SK-N-SH (cell line): Measurements from ENCODE around the gene CPS1. TPM values are rescaled to one million over a fixed set of nuclear protein-coding genes. Genes with fewer than 3 reads are reported as not detected.

Experiments used
- CTCF ChIA-PET: fragments of 300-600, 350-600 bp; formaldehyde crosslinking; extraction: SDS; loops from one replicate; lab custom pipeline; 2021; lab: Yijun Ruan, JAX
- POLR2A ChIA-PET: fragments of 350-600 bp; sonication (Branson Sonifier 250); formaldehyde crosslinking; extraction: SDS; loops from one replicate; lab custom pipeline; 2020; ENCODE audit warnings: antibody characterized with exemption, inconsistent platforms; lab: Yijun Ruan, JAX
- DNase-seq: peaks from one replicate; pipeline ENCODE4 v3.0.0; 2012
- H2AFZ ChIP-seq: fragments of 200-600 bp; sonication (generic); 2 replicates; pipeline ENCODE4 v1.8.1; 2016; ENCODE audit warnings: antibody characterized with exemption, mild to moderate bottlenecking, low read depth
- H3F3A ChIP-seq: fragments of 200-600 bp; sonication (generic); replicated peaks from 2 replicates; pipeline ENCODE3; 2016; ENCODE audit warnings: antibody characterized with exemption, mild to moderate bottlenecking; ENCODE audit not compliant: insufficient read depth
- H3K27ac ChIP-seq, 2 experiments: fragments of 200-500 bp in 1 of 2; fragments of 200-600 bp in 1 of 2; sonication (Bioruptor generic) in 1 of 2; sonication (generic), shearing (Covaris generic) in 1 of 2; 2 replicates each; pipeline versions ENCODE4 v1.5.1 to v1.6.1; 2014 to 2016; ENCODE audit warnings: low read depth in 2 of 2, inconsistent platforms in 1 of 2, low read length in 1 of 2, mild to moderate bottlenecking in 1 of 2, mixed read lengths in 1 of 2
- H3K27me3 ChIP-seq: fragments of 200-600 bp; sonication (generic), shearing (Covaris generic); 2 replicates; pipeline ENCODE4 v1.6.1; 2016; ENCODE audit warnings: mixed run types; ENCODE audit not compliant: insufficient read depth
- H3K36me3 ChIP-seq, 2 experiments: fragments of 200-500 bp in 1 of 2; fragments of 200-600 bp in 1 of 2; sonication (Bioruptor generic) in 1 of 2; sonication (generic) in 1 of 2; replicated peaks in 1 of 2; 2 replicates each; pipeline versions ENCODE3 to v1.5.1; 2014 to 2016; ENCODE audit warnings: low read length in 1 of 2, mild to moderate bottlenecking in 1 of 2; ENCODE audit not compliant: insufficient read depth in 2 of 2, control insufficient read depth in 1 of 2
- H3K4me1 ChIP-seq, 2 experiments: fragments of 200-500 bp in 1 of 2; fragments of 200-600 bp in 1 of 2; sonication (Bioruptor generic) in 1 of 2; sonication (generic), shearing (Covaris generic) in 1 of 2; 2 replicates each; pipeline versions ENCODE4 v1.5.1 to v1.6.1; 2014 to 2016; ENCODE audit warnings: low read depth in 1 of 2, low read length in 1 of 2, mixed run types in 1 of 2; ENCODE audit not compliant: insufficient read depth in 2 of 2, control insufficient read depth in 1 of 2
- H3K4me2 ChIP-seq: fragments of 200-600 bp; sonication (generic), shearing (Covaris generic); 2 replicates; pipeline ENCODE4 v1.6.1; 2017; ENCODE audit warnings: mixed run types
- H3K4me3 ChIP-seq, 2 experiments: fragments of 200-500 bp in 1 of 2; fragments of 200-600 bp in 1 of 2; sonication (Bioruptor generic) in 1 of 2; sonication (generic), shearing (Covaris generic) in 1 of 2; 2 replicates each; pipeline versions ENCODE4 v1.5.1 to v1.8.1; 2014 to 2016; ENCODE audit warnings: low read depth in 2 of 2, inconsistent platforms in 1 of 2, low read length in 1 of 2, mild to moderate bottlenecking in 1 of 2, mixed read lengths in 1 of 2, moderate library complexity in 1 of 2
- H3K79me2 ChIP-seq: fragments of 200-600 bp; sonication (generic); 2 replicates; pipeline ENCODE4 v1.8.1; 2017; ENCODE audit warnings: mild to moderate bottlenecking; ENCODE audit not compliant: insufficient read depth
- H3K9ac ChIP-seq: fragments of 200-600 bp; sonication (generic); 2 replicates; pipeline ENCODE4 v1.6.1; 2017; ENCODE audit warnings: mixed run types
- H3K9me2 ChIP-seq: fragments of 200-600 bp; sonication (generic); 2 replicates; pipeline ENCODE4 v1.6.1; 2017; ENCODE audit warnings: mixed run types
- H3K9me3 ChIP-seq: fragments of 200-600 bp; sonication (generic); 2 replicates; pipeline ENCODE4 v1.6.1; 2017; ENCODE audit warnings: mixed run types, mild to moderate bottlenecking, moderate library complexity
- H4K20me1 ChIP-seq: fragments of 200-600 bp; sonication (generic); 2 replicates; pipeline ENCODE4 v1.6.1; 2017; ENCODE audit warnings: mild to moderate bottlenecking, mixed run types; ENCODE audit not compliant: insufficient read depth
- CHD2 ChIP-seq: fragments of 150-350 bp; IDR thresholded peaks from 2 replicates; pipeline ENCODE4 v1.6.1; 2018; ENCODE audit warnings: low read length; ENCODE audit not compliant: partially characterized antibody
- ELF1 ChIP-seq: IDR thresholded peaks from 2 replicates; pipeline ENCODE4 v1.4.0; 2012
- EZH2phosphoT487 ChIP-seq: fragments of 200-600 bp; sonication (generic); IDR thresholded peaks from 2 replicates; pipeline ENCODE4 v1.6.1; 2017; ENCODE audit warnings: low read depth, mixed run types, mild to moderate bottlenecking, antibody characterized with exemption, moderate library complexity, borderline replicate concordance
- FOSL2 ChIP-seq: IDR thresholded peaks from 2 replicates; pipeline ENCODE4 v1.4.0; 2012; ENCODE audit warnings: low read depth, mild to moderate bottlenecking, moderate library complexity, borderline replicate concordance
- FOXJ3 ChIP-seq: sonication (generic); formaldehyde crosslinking; IDR thresholded peaks from 2 replicates; pipeline ENCODE4 v1.5.1; 2020; ENCODE audit warnings: mild to moderate bottlenecking, missing genetic modification reagents
- FOXM1 ChIP-seq: IDR thresholded peaks from 2 replicates; pipeline ENCODE4 v1.4.0; 2012; ENCODE audit warnings: low read depth, mild to moderate bottlenecking
- GABPA ChIP-seq: IDR thresholded peaks from 2 replicates; pipeline ENCODE4 v1.4.0; 2012; ENCODE audit warnings: low read depth, mild to moderate bottlenecking
- IRF3 ChIP-seq: fragments of 150-350 bp; IDR thresholded peaks from 2 replicates; pipeline ENCODE4 v1.6.1; 2016; ENCODE audit warnings: mild to moderate bottlenecking, low read depth, low read length
- MAX ChIP-seq: IDR thresholded peaks from 2 replicates; pipeline ENCODE4 v1.4.0; 2012; ENCODE audit warnings: low read depth
- MEF2A ChIP-seq: IDR thresholded peaks from 2 replicates; pipeline ENCODE4 v1.4.0; 2012; ENCODE audit warnings: low read depth, borderline replicate concordance
- RAD21 ChIP-seq: IDR thresholded peaks from 2 replicates; pipeline ENCODE4 v1.6.1; 2012; ENCODE audit warnings: mild to moderate bottlenecking, low read length
- RFX5 ChIP-seq: IDR thresholded peaks from 2 replicates; pipeline ENCODE4 v1.6.1; 2012; ENCODE audit warnings: mild to moderate bottlenecking, improper control_type of control experiment, low read length
- RXRA ChIP-seq: IDR thresholded peaks from 2 replicates; pipeline ENCODE4 v1.4.0; 2012; ENCODE audit warnings: low read depth, mild to moderate bottlenecking, borderline replicate concordance
- SIN3A ChIP-seq: IDR thresholded peaks from 2 replicates; pipeline ENCODE4 v1.6.1; 2012; ENCODE audit warnings: low read depth, mild to moderate bottlenecking, low read length, moderate library complexity, borderline replicate concordance
- TAF1 ChIP-seq: IDR thresholded peaks from 2 replicates; pipeline ENCODE4 v1.6.1; 2012; ENCODE audit warnings: low read depth, mild to moderate bottlenecking, low read length, moderate library complexity, borderline replicate concordance
- USF1 ChIP-seq: IDR thresholded peaks from 2 replicates; pipeline ENCODE4 v1.4.0; 2012; ENCODE audit warnings: low read depth, borderline replicate concordance
- USF2 ChIP-seq: fragments of 150-350 bp; IDR thresholded peaks from 2 replicates; pipeline ENCODE4 v1.6.1; 2017; ENCODE audit warnings: antibody characterized with exemption, low read length, low read depth, borderline replicate concordance
- YY1 ChIP-seq: IDR thresholded peaks from 2 replicates; pipeline ENCODE4 v1.4.0; 2012; ENCODE audit warnings: low read depth, mild to moderate bottlenecking
- WGBS: methylation state at CpG from one replicate; pipeline ENCODE4 v1.1.6; 2017; ENCODE audit warnings: low lambda C conversion rate; 5-methylcytosine and 5-hydroxymethylcytosine counted together
- polyA plus RNA-seq, 3 experiments: library from polyadenylated mRNA; depleted of rRNA; stranded (reverse); fragments of >200 nt; gene quantifications; 2 replicates each; pipeline ENCODE4 v1.2.3, GENCODE V29; 2012

The CPS1 gene
- polyA plus RNA-seq, 1 of the 3 experiments (the other 2 are of a cell fraction): 9.2 TPM

- H3K36me3 ChIP-seq: no peaks in the 10 kb centered on the region
- H3K27me3 ChIP-seq: no peaks in the 10 kb centered on the region
- CTCF ChIA-PET: no interaction called here
- H3K4me2 ChIP-seq: no peak overlapping the region
- no peak overlapping the region for H3K27ac ChIP-seq
- H3K9me3 ChIP-seq: no peaks in the 10 kb centered on the region
- 58% methylated on average over 5 of the region's 5 CpGs for WGBS
- TF ChIP-seq ELF1 (no peak), YY1 (no peak), FOXM1 (no peak), RFX5 (no peak), MEF2A (no peak), IRF3 (no peak), GABPA (no peak), FOSL2 (no peak), RAD21 (no peak), RXRA (no peak), USF2 (no peak), USF1 (no peak), TAF1 (no peak), FOXJ3 (CRISPR knock-in tag) (no peak), CHD2 (no peak), MAX (no peak), SIN3A (no peak), EZH2phosphoT487 (no peak)
- no peaks in the 10 kb centered on the region; a peak in 1 of 4 replicates for H3K4me1 ChIP-seq
- H3K79me2 ChIP-seq: no peaks in the 10 kb centered on the region
- H4K20me1 ChIP-seq: no peaks in the 10 kb centered on the region
- no peak for DNase-seq
- no peak overlapping the region for H2AFZ ChIP-seq
- H3K9ac ChIP-seq: no peak overlapping the region
- POLR2A ChIA-PET: no interaction called here
- H3F3A ChIP-seq: no peaks in the 10 kb centered on the region
- H3K9me2 ChIP-seq: no peaks in the 10 kb centered on the region
- no peak overlapping the region for H3K4me3 ChIP-seq
These were observed 74.6 kb downstream of the CPS1 start for GRCh38 chr2:210630873-210631560.
